Hypothalamus (tissue), 51 donors: ENCODE results near the gene WHRN.
A peak's percentile ranks its signal among the peaks of the same experiment; 100 is the strongest.

Experiments used
- DNase-seq, 51 donors: peaks; one replicate each; lab custom pipeline; 2025; lab: John Stamatoyannopoulos, UW

Gene WHRN

DNA sequence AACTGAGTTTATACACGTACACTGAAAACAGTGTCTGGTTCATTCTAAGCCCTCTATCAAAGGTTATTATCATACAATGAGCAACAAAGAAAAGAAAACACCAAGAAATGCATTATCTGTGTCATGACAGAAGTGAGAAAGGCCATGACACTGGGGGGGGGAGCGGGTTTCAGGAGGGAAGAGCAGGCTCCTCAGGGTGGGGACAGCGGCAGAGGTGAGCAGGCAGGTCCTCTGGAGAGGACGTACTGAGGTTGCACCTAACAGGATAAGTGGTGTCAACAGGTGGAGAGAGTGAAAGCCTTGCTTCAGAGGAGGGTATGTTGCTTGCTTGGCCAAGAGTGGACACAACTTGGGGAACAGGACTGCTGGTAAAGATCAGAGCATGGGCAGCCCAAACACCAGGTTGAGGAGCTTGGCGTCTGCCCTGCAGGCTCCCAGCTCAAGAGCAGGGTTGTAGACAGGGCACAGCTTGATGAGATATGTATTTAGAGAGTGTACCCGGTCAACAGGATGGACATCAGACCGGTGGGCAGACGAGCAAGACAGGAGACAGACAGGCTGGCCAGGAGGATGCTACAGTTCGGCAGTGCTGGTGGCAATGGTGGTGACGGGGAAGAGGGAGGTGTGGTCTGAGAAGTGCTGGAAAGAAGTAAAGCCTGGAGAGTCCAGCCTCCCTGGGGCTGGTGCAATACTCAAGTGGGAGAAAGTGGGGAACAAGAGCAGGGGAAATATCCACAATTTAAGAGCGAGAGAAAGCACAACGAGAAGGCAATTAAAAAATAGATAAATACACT lies 10.3 kb downstream of the WHRN start:
- DNase-seq = no peak

DNA sequence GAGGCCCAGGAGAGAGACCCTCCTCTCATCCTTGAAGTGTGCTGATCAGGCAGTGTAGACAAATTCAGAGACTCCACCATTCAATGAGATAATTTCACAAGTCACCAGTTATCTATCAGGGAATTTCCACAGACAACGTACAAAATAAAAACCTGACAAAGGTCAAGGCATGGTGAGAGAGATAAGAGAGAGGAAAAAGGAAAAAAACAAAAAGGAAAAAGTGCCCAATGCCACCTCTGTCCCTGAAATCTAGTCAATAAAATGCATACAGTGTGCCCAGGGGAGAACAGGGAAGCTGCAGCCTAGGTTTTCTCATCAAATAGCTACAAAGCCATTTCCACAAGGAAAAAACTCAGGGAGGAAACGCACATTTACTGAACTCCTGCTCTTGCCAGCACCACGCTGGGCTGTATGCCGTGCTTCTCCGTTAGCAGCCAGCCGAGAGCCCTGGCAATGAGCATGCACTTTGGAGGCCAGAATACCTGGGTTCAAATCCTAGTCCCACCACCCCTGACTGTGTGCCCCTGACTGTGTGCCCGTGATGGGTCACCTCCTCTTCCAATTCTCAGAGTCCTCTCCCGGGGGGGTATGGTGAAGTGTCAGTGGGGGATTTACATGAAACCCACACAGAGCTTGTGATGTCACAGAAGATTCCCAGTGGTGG lies 11.6 kb downstream of the WHRN start:
- peak in 1 of 51 donors; percentile 10 for DNase-seq

DNA sequence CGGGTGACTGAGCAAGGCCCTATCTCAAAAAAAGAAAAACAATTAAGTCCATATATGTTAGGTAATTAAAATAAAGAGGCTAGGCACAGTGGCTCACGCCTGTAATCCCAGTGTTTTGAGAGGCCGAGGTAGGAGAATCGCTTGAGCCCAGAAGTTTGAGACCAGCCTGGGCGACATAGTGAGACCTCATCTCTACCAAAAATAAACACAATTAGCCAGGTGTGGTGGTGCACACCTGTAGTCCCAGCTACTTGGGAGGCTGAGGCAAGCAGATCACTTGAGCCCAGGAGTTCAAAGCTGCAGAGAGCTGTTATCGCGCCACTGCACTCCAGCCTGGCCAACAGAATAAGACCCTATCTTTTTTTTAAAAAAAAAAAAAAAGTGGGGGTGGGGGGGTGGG lies 12.3 kb downstream of the WHRN start:
- DNase-seq = no peak

DNA sequence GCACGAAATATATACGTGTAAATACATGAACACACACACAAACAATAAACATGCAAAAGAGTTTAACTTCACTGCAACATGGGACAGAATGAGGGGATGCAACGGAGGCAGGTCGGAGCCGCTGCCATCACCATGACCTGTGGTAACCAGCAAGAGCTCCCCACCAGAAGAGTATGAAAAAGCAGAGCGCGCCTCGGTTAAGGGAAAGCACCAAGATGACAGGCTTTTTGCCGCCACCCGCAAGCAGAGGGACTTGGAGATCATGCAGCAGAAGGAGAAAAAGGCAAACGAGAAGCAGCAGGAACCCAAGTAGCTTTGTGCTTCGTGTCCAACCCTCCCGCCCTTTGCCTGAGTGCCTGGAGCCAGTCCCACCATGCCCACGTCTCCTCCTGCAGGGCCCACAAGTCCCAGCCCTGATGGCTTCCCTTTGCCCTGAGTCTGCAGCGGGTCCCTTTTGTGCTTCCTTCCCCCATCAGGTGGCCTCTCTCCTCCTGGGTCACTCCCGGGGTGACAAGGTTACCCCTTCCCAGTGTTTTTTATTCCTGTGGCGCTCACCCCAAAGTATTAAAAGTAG lies 13.8 kb downstream of the WHRN start:
- DNase-seq = no peak

DNA sequence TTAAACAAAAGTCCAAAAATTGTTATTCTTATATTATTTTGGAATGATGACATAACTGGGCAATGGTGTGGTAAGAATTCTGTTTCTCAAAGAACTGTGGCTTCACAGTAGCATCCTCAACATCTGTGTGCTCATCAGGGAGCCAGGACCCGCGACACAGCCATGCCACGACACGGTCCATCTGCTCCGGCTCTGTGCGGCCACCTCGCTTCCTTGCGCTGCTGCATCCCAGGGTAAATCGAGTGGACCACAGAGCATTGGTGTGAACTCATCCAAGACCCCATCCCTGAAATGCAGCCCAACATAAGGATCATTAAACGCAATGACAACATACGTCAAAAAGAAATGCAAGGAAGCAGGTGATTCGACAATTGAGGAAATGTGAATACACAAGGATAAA lies 15.3 kb downstream of the WHRN start:
- DNase-seq = no peak

DNA sequence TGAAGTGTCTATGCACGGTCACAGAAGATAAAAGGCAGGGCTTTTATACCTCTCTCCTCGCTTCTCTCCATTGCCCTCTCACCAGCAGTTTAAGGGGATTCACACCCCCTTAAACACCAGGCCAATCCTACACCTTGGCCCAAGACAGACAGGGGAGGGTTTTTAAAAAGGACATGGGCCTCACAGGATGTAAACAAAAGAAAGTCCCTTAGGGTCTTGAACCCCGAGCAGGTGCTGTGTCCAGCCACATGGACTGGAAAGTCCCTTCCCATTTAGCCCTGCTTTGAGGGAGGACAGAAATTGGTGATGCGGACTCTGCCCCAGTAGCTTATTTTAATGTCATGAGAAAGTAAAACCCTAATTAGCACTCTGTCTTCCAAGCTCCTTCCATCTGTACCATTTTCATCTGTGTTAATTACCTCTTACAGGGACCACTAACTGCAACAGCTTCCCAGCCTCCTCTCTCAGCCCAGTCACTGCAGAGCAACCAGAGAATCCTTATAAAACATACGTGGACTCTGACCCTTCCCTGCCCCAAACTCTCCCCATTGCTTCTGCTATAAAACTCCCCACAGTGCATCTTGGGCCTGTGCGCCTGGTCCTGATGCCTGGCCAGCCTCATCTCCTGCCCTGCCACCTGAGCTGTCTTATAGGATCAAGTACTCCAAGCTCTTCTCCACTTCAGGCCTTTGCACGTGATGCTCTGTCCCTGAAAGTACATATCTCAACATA lies 16.7 kb downstream of the WHRN start:
- DNase-seq = no peak

DNA sequence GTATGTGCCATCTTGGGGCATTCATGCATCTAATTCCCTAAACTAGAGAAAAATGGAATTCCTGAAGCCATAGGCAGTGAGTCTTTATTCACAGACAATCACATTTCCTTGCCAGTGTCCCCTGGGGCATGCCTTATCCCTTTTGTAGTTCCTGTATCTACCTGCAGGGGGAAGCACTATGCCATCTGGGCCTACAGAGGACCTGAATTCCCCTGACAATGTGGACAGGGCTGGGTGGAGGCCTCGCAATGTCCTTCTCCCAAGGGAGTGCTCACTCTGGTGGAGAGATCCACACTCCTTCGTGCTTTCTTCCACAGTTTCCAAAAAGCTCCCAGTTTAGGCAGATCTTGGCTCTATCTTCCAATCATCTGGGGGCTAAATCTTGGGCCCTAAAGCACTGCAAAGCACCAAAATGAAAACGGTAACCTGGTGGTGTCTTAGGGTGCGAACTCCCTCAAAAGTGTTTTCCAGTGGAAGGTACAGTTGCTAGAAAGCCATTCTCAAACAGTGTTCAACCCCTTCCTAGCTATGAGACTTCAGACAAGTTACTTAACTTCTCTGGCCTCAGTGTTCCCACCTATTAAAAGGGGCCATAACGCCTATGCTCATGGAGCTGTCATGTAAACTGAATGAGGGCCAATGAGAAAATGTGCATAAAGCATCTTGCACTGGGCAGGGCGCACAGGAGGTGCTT lies 17.5 kb downstream of the WHRN start:
- peak in 35 of 51 donors; percentile 9 to 82 (median 37) for DNase-seq

DNA sequence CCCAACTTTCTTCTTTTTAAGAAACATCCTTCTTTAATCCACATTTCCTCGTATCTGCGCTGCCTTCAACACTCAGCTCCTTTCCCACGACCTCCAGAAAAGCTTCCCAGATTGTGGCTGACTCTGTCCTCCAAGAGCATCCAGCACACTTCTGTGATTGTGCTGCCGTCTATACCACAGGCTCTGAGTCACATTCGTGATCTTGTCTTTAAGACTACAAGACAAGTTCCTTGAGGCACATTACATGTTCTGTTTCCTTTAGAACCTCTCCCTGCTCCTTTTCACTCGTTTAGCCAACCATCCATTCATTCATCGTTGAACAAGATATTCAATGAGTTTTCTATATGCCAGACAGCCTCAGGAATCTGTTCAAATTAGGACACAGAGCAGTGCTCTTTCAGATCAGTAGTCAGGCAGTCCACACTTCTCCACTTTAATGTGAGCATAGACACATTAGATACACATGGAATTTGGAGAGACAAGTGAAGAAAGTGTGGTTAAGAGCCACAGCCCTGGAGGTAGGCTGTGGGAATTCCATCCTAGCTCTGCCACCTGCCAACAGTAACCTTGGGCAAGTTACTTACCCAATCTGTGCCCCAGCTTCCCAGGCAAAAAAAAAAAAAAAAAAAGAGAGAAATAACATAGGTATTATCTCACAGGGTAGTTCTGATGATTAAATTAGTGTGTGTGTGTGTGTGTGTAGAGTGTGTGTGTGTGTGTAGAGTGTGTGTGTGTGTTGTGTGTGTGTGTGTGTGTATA lies 18.9 kb downstream of the WHRN start:
- DNase-seq = no peak

DNA sequence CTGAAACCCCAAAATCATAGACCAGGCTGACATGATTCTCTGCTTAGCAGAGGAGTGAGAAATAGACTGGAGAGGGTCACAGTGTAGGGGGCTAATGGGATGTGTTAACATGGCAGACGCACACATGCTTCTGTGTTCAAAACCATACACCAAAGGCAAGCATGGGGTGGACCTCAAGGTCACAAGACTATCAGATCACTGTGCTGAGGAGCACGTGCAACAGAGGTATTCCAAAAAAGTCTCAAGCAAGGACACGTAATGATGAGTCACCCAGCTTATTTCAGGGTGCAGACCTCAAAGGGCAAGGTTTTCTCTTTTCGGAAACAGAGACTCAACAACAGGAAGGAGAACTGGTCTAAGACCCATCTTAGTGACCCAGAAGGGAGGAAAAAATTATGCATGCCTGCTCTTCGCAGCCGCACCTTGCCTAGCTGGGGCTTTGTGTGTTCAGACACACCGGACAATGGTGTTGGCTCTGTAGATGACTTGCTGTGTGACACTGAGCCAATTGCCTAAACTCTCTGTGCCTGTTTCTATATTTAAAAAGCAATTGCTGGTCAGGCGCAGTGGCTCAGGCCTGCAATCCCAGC lies 20.3 kb downstream of the WHRN start:
- no peak for DNase-seq

DNA sequence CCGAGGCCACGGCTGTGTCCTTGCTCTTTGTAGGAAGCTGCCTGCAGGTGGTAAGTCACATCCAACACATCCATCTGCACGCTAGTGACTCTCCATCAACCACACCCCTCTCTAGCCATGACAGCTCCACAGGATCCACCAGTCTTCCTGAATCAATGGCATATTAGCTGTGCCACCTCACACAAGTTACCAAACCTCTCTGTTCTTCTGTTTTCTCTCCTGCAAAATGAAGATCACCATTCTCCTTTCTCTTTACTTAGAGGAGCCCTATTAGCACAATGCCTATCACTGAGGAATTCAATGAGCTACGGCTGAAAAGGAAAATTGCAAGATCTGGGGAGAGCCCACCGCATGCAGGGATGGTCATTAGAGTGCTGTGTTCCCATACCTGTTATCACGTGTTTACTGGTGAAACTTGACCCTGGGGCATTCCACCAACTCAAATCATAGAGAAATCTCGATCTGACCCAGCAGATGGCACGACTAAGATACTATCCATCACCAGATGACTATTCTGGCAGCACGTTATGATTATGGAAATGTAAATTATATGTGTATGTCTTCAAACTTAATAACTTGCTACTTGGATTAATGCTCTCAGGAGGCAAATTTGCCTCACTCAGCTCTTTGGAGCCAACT lies 20.9 kb downstream of the WHRN start:
- DNase-seq = no peak

DNA sequence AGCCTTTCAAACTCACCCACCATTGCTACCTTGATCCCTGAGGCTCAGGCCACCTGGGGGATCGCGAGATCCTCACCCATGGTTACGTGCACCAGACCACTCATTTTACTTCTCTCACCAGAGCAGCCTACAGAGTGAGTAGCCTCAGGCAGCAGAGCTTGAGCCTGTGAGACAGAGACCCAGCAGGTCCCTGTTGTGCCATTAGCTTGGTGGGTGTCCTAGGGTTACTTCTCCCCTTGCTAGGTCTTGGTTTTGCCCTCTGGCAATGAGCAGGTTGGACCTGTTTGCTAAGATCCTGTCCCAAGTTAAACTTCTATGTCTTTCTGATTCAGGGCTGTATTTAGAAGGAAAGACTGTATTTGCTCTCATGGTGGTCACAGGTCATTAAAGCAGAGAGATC lies 21.8 kb downstream of the WHRN start:
- no peak for DNase-seq

DNA sequence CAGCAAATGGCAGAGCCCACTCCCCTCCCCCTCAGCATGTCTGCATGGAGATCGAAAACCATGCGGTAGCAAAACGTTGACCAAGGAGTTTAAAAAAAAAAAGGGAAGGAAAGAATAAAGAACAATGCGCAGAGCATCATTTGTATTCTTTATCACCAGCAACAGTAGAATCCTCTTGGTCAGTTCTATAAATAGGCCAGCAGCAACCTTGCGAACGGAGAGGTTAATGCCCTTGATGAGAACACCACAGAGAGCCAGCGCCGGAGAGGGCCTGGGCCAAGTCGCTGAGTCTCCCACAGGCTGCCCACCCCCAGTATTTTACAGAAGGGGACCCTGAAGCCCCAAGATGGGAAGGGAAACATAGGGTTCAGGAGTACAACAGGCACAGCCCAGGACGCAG lies 22.7 kb downstream of the WHRN start:
- DNase-seq = no peak

DNA sequence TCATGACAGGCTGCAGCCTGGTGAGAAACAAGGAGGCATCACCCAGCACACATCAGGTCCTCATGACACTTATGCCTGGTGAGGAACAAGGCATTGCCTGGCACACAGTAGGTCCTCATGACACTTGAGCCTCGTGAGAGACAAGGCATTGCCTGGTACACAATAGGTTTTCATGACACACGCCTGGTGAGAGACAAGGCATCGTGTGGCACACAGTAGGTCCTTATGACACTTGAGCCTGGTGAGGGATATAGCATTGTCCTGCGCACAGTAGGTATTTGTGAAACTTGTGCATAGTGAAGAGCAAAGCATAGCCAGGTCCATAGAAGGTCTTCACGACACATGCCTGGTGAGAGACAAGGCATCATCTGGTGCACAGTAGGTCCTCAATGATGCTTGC lies 23.5 kb downstream of the WHRN start:
- no peak for DNase-seq

DNA sequence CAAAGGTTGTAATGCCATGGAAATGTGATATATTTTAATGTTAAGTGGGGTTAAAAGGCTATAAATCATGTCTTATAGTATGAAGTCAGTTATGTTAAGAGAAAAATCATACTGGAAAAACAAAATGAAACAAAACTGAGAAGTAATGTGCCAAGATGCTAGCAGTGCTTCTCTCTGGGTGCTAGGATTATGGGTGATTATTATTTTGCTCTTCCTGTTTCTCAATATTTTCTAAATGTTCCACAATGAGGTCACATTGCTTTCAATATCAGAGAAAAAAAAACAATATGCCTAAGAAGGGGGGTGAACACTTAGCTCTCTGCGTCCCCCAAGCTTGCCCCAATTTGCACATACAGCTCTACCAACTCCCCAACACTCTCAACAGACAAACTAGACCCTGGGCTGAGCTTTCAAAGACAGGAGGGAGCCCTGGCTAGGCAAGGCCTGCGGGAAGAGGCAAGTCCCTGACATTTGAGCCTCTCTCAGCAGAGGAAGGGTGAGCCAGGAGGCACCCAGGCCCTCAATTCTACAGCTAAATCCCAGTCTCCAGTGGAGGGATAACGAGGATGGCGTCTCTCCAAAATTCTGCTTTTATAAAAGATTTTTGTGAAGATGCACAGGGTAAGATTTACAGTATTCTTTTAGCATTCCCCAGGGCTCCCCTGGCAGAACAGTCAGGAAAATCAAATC lies 24.4 kb downstream of the WHRN start:
- DNase-seq = no peak

DNA sequence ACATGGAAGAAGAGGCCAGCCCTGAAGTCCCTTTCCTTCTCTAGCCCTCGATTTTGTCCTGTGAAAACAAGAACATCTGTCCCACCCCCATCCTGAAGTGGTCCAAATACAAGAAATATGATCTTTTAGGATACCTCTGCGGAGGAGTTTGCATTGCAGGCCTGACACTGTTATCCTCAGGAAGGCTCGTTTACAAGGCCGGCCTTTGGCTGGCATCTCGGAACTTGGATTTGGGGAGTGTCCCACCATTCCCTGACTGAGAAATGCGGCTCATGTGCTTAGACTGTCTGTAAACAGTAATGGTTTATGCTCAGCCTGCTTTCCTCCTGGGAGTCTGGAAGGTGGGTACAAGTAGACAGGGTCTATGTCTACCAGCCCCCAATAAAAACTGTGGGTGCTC lies 26.4 kb downstream of the WHRN start:
- no peak for DNase-seq

DNA sequence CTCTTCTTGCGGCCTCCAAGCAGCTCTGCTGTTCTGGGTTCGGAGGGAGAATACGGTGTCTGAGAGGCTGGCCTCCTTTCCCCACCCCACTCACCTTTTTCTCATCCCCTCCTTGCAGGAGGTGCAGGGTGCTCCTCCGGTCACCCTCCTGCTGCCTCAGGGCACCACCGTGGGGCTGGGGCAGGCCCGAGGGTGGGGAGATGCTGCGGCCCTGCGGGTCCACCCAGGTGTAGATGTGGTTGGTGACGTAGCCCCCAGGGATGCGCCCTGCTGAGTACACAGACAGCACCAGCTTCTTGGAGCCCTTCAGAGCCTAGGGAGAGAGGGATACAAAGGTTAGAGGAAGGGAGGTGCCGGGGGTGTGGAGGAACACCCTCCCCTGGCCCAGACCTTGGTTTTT lies 26.8 kb downstream of the WHRN start:
- no peak for DNase-seq

DNA sequence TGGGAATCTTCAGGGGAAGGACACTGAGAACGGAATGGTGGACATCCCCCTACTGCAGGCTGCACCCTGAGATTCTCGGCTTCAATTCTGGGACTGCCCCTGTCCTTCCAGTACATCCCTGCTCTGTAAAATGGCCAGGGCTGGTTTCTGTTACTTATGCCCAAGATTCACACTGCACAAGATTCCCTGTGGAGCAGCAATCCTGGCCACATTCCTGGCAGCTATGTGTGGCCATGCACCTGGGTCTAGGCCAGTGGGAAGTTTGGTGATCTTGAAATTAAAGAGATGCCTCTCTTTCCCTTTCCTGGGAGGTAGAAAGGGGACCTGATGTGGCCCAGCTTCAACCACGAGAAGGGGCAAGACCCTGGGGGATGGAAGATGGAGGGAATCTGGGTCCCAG lies 27.6 kb downstream of the WHRN start:
- DNase-seq = no peak

DNA sequence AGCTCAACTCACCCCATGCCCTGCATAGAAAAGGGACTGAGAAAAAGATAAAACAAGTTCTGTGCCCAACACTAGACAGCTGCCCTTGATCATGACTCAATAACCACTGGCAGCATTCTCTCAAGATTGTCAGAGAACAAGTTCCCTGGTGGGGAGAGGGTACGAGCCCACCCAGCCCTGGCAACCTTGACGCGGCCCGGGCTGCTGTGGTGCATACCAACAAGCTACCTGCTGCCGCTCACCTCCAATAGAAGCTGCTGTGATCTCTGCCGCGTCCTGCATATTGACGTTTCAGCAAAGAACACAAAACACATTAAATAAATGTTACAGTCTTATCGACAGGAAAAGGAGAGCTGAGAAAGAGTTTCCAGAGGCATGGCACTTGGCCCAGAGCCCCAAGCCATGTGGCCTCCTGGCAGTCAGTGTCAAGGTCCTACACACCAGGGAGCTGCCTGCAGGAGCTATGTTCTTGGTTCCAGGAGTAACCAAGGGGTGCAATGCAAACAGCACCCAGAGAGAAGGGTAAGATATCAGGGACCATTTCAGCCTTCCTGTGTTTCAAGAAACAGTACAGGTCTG lies 28.3 kb downstream of the WHRN start:
- no peak for DNase-seq
